AG09309 (cell line): ENCODE measurements around the gene CNTNAP2.

Source experiments
- DNase-seq: peaks from one replicate; pipeline ENCODE4 v3.0.0-alpha.2; 2010; ENCODE audit warnings: low read depth
- H3K4me3 ChIP-seq: 2 replicates; pipeline ENCODE4 v1.5.1; 2011; ENCODE audit warnings: mild to moderate bottlenecking, low read depth, low read length, moderate library complexity; ENCODE audit not compliant: control insufficient read depth
- CTCF ChIP-seq: IDR thresholded peaks from 2 replicates; pipeline ENCODE4 v1.5.1; 2011; ENCODE audit warnings: mild to moderate bottlenecking, low read depth, low read length, inconsistent platforms; ENCODE audit not compliant: insufficient read depth, control insufficient read depth; ENCODE audit errors: missing control alignments

Gene CNTNAP2

DNA sequence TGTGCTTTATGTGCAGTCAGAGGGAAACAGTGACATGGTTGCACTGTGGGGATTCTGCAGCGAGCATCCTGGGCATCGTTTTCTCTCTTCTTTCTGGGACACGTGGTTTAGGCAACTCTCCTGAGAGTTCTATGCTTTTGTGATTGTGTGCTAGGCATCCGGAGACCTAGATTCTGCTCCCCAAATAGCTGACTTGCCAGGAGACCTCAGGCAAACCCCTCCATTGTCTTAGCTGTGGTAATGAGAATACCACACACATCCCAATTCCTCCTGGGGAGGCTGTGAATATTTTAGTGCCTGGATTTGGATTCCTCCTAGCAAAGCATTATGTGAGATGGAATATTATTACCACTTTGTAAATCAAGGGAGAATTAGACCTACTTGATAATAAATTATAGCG, 1862.0 kb downstream of the CNTNAP2 start:
- no peak for DNase-seq
- TF ChIP-seq CTCF: no peak
- H3K4me3 ChIP-seq: no peak overlapping the region

- H3K4me3 ChIP-seq: no peak overlapping the region
- DNase-seq: no peak
- TF ChIP-seq CTCF: no peak
These were observed 1864.5 kb downstream of the CNTNAP2 start for GRCh38 chr7:147980826-147981813.

GRCh38 chr7:147982307-147982706, 1865.7 kb downstream of the CNTNAP2 start:
- no peak for DNase-seq
- no peak overlapping the region for H3K4me3 ChIP-seq
- TF ChIP-seq CTCF: no peak

DNA sequence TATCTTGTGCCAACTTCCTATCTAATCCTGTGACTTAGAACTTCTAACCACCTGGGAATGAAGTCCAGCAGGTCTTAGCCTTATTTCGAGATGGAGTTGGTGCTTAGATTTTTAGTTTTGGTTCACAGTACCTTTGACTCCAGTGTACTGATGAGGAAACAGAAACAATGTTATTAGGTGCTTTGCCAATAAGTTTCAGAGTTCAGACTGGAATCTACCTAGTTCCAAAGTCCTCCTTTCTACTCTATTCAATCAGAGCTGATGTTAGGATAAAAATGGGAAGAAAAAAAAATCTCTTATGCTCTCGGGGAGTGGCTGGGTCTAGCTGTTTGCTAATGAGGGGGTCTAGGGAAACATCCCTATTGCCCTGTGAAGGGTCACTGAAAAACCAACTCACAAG, 1867.7 kb downstream of the CNTNAP2 start:
- H3K4me3 ChIP-seq: no peak overlapping the region
- no peak for TF ChIP-seq CTCF
- DNase-seq: no peak

DNA sequence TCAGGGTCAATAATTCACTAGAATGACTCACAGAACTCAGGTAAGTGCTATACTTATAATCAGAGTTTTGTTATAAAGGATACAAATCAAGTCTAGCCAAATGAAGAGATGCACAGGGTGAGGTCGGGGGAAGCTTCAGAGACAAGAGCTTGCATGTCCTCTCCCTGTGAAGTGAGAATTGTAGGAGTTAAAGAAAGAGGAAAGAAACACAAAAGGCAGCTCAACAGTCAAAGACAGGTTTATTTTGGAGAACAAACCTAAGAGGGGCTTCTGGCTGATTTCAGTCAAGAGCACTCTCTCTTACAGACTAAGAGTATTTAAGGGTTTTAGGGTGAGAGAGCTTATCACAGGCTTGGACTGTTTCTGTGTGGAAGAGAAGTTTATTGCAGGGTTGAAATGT, 1873.5 kb downstream of the CNTNAP2 start:
- DNase-seq: no peak
- H3K4me3 ChIP-seq: no peak overlapping the region
- TF ChIP-seq CTCF: no peak

GRCh38 chr7:147990942-147991341, 1874.3 kb downstream of the CNTNAP2 start:
- no peak for DNase-seq
- no peak for TF ChIP-seq CTCF
- no peak overlapping the region for H3K4me3 ChIP-seq

GRCh38 chr7:147992698-147993097, 1876.1 kb downstream of the CNTNAP2 start:
- no peak for TF ChIP-seq CTCF
- H3K4me3 ChIP-seq: no peak overlapping the region
- no peak for DNase-seq
